ENCODE results near the gene GASK1A.
"Not testable (repeated sequence)": the region's sequence is repeated elsewhere in the genome, so short reads cannot be mapped to it uniquely, and the experiment has no call there.

The GASK1A gene

GRCh38 chr3:42963269-42963668, 15.8 kb upstream of the GASK1A start:
- Histone ChIP-seq H3K27me3 (ENCODE audit: control insufficient read depth, insufficient read depth, low read length) (no peaks in the 10 kb centered on the region), H3K27ac (ENCODE audit: low read depth, low read length) (no peak overlapping the region), H3K9ac (ENCODE audit: low read length) (no peak overlapping the region), H3K36me3 (ENCODE audit: control insufficient read depth, insufficient read depth, low read length) (no peaks in the 10 kb centered on the region), H3K4me3 (ENCODE audit: low read length) (no peak overlapping the region), H3K4me1 (ENCODE audit: control insufficient read depth, insufficient read depth, low read length) (no peaks in the 10 kb centered on the region)

DNA sequence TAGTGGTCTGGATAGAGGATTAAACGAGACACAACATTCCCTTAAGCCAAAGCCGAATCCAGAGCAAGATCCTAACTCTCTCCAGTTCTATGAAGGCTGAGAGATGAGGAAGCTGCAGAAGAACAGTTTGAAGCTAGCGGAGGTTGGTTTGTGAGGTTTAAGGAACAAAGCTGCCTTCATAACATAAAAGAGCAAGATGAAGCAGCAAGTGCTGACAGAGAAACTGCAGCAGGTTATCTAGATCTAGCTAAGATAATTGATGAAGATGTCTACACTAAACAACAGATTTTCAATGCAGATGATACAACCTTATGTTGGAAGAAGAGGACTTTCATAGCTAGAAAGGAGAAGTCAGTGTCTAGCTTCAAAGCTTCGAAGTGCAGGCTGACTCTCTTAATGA, 14.8 kb upstream of the GASK1A start:
- H3K36me3 ChIP-seq (ENCODE audit: control insufficient read depth, insufficient read depth, low read length) = no peaks in the 10 kb centered on the region
- no peak overlapping the region for H3K27ac ChIP-seq (ENCODE audit: low read depth, low read length)
- no peak overlapping the region for H3K9ac ChIP-seq (ENCODE audit: low read length)
- no peak overlapping the region for H3K4me3 ChIP-seq (ENCODE audit: low read length)
- H3K27me3 ChIP-seq (ENCODE audit: control insufficient read depth, insufficient read depth, low read length) = no peaks in the 10 kb centered on the region
- no peaks in the 10 kb centered on the region for H3K4me1 ChIP-seq (ENCODE audit: control insufficient read depth, insufficient read depth, low read length)

DNA sequence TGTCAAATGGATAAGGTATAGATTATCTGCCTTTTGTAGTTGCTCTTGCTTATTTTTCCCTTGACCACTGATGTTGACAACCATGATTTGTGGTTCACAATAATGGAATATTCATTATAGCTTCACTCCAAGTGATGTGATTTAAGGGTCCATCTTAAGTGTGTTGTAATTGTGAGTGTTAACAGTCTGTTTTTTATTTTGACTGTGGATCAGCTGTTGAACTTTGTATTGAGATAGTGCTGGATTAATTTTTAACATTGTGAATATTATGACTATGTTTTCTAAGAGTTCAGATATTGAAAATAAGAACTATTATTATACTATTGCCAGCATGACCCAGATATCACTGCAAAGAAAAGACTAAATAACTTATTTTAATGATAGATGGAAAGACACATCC, 8.6 kb upstream of the GASK1A start:
- Histone ChIP-seq H3K27ac (ENCODE audit: low read depth, low read length) (no peak overlapping the region), H3K4me1 (ENCODE audit: control insufficient read depth, insufficient read depth, low read length) (no peaks in the 10 kb centered on the region), H3K4me3 (ENCODE audit: low read length) (no peak overlapping the region), H3K9ac (ENCODE audit: low read length) (no peak overlapping the region), H3K36me3 (ENCODE audit: control insufficient read depth, insufficient read depth, low read length) (no peaks in the 10 kb centered on the region), H3K27me3 (ENCODE audit: control insufficient read depth, insufficient read depth, low read length) (no peaks in the 10 kb centered on the region)

DNA sequence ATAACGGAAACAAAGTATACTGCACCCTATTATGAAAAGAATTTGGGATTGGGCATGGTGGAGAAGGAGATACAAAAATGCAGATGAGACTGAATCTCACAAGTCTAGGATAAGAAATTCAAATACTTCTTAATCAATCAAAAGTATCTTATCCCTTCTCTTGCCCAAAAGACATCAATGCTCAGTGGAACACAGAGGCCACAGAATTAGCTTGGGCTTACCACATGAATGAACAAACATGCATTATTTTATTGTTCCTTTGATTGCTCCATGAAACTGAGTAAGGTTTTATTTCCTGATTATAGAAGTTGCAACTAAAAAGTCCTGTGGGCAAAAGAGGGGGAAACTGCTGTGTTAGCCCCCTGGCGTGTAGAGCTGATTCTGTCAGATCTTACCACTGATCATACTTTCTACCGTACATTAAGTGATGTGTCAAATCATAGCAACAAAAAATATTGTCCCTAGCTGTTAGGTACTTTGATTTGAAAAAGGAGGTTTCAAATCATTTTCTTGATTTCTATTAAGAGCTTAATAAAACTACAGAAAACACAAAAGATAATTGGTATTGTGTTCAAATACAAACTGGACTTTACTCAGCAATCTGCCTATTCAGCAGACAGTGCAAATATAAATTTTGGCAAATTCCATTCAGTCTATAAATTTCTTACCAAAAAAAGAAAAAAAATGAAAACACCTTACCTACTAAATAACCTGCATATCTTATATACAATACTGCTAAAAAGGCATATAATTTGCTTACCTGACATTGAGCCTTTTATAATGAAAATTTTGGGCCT, 7.9 kb upstream of the GASK1A start:
- Histone ChIP-seq H3K4me3 (ENCODE audit: low read length) (no peak overlapping the region), H3K27ac (ENCODE audit: low read depth, low read length) (no peak overlapping the region), H3K9ac (ENCODE audit: low read length) (no peak overlapping the region), H3K27me3 (ENCODE audit: control insufficient read depth, insufficient read depth, low read length) (no peaks in the 10 kb centered on the region), H3K36me3 (ENCODE audit: control insufficient read depth, insufficient read depth, low read length) (no peaks in the 10 kb centered on the region), H3K4me1 (ENCODE audit: control insufficient read depth, insufficient read depth, low read length) (no peaks in the 10 kb centered on the region)

DNA sequence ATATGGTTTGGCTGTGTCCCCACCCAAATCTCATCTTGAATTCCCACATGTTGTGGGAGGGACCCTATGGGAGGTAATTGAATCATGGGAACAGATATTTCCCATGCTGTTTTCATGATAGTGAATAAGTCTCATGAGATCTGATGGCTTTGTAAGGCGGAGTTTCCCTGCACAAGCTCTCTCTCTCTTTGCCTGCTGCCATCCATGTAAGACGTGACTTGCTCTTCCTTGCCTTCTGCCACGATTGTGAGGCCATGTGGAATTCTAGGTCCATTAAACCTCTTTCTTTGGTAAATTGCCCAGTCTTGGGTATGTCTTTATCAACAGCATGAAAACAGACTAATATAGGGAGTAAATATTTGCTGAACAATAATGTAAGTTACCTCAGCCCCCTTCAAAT, 4.2 kb upstream of the GASK1A start:
- not testable (repeated sequence) for H3K27ac ChIP-seq (ENCODE audit: low read depth, low read length); H3K4me1 ChIP-seq (ENCODE audit: control insufficient read depth, insufficient read depth, low read length); H3K27me3 ChIP-seq (ENCODE audit: control insufficient read depth, insufficient read depth, low read length); H3K9ac ChIP-seq (ENCODE audit: low read length); H3K36me3 ChIP-seq (ENCODE audit: control insufficient read depth, insufficient read depth, low read length); H3K4me3 ChIP-seq (ENCODE audit: low read length)

GRCh38 chr3:42975456-42975855, 3.7 kb upstream of the GASK1A start:
- no peak overlapping the region for H3K4me3 ChIP-seq (ENCODE audit: low read length)
- H3K36me3 ChIP-seq (ENCODE audit: control insufficient read depth, insufficient read depth, low read length) = no peaks in the 10 kb centered on the region
- H3K4me1 ChIP-seq (ENCODE audit: control insufficient read depth, insufficient read depth, low read length) = peaks cover 6% of the 10 kb centered on the region
- no peak overlapping the region for H3K27ac ChIP-seq (ENCODE audit: low read depth, low read length)
- no peak overlapping the region for H3K9ac ChIP-seq (ENCODE audit: low read length)
- H3K27me3 ChIP-seq (ENCODE audit: control insufficient read depth, insufficient read depth, low read length) = peaks cover 1% of the 10 kb centered on the region

GRCh38 chr3:42975955-42976354, 3.2 kb upstream of the GASK1A start:
- Histone ChIP-seq H3K36me3 (ENCODE audit: control insufficient read depth, insufficient read depth, low read length) (no peaks in the 10 kb centered on the region), H3K27me3 (ENCODE audit: control insufficient read depth, insufficient read depth, low read length) (peaks cover 1% of the 10 kb centered on the region), H3K27ac (ENCODE audit: low read depth, low read length) (no peak overlapping the region), H3K9ac (ENCODE audit: low read length) (no peak overlapping the region), H3K4me3 (ENCODE audit: low read length) (no peak overlapping the region), H3K4me1 (ENCODE audit: control insufficient read depth, insufficient read depth, low read length) (peaks cover 6% of the 10 kb centered on the region)

GRCh38 chr3:42980209-42980608, 1.1 kb downstream of the GASK1A start:
- peaks cover 6% of the 10 kb centered on the region for H3K4me1 ChIP-seq (ENCODE audit: control insufficient read depth, insufficient read depth, low read length)
- no peak overlapping the region for H3K9ac ChIP-seq (ENCODE audit: low read length)
- no peaks in the 10 kb centered on the region for H3K36me3 ChIP-seq (ENCODE audit: control insufficient read depth, insufficient read depth, low read length)
- H3K27ac ChIP-seq (ENCODE audit: low read depth, low read length) = no peak overlapping the region
- H3K27me3 ChIP-seq (ENCODE audit: control insufficient read depth, insufficient read depth, low read length) = peaks cover 1% of the 10 kb centered on the region
- peak overlapping the region; percentile 57 for H3K4me3 ChIP-seq (ENCODE audit: low read length)

- Histone ChIP-seq H3K36me3 (ENCODE audit: control insufficient read depth, insufficient read depth, low read length) (no peaks in the 10 kb centered on the region), H3K27me3 (ENCODE audit: control insufficient read depth, insufficient read depth, low read length) (peaks cover 1% of the 10 kb centered on the region), H3K4me1 (ENCODE audit: control insufficient read depth, insufficient read depth, low read length) (peaks cover 6% of the 10 kb centered on the region), H3K9ac (ENCODE audit: low read length) (no peak overlapping the region), H3K27ac (ENCODE audit: low read depth, low read length) (no peak overlapping the region), H3K4me3 (ENCODE audit: low read length) (no peak overlapping the region)
Observed at GRCh38 chr3:42980909-42981308, 1.8 kb downstream of the GASK1A start.

GRCh38 chr3:42982645-42983412, 3.7 kb downstream of the GASK1A start:
- no peak overlapping the region for H3K27ac ChIP-seq (ENCODE audit: low read depth, low read length)
- H3K4me1 ChIP-seq (ENCODE audit: control insufficient read depth, insufficient read depth, low read length) = peaks cover 6% of the 10 kb centered on the region
- H3K4me3 ChIP-seq (ENCODE audit: low read length) = no peak overlapping the region
- H3K9ac ChIP-seq (ENCODE audit: low read length) = no peak overlapping the region
- H3K36me3 ChIP-seq (ENCODE audit: control insufficient read depth, insufficient read depth, low read length) = no peaks in the 10 kb centered on the region
- peaks cover 1% of the 10 kb centered on the region for H3K27me3 ChIP-seq (ENCODE audit: control insufficient read depth, insufficient read depth, low read length)

- Histone ChIP-seq H3K36me3 (ENCODE audit: control insufficient read depth, insufficient read depth, low read length) (no peaks in the 10 kb centered on the region), H3K9ac (ENCODE audit: low read length) (no peak overlapping the region), H3K27me3 (ENCODE audit: control insufficient read depth, insufficient read depth, low read length) (peaks cover 1% of the 10 kb centered on the region), H3K27ac (ENCODE audit: low read depth, low read length) (no peak overlapping the region), H3K4me3 (ENCODE audit: low read length) (no peak overlapping the region), H3K4me1 (ENCODE audit: control insufficient read depth, insufficient read depth, low read length) (peaks cover 3% of the 10 kb centered on the region)
Observed at GRCh38 chr3:42983927-42984326, 4.8 kb downstream of the GASK1A start.

- Histone ChIP-seq H3K9ac (ENCODE audit: low read length) (no peak overlapping the region), H3K27me3 (ENCODE audit: control insufficient read depth, insufficient read depth, low read length) (peaks cover 1% of the 10 kb centered on the region), H3K4me3 (ENCODE audit: low read length) (no peak overlapping the region), H3K27ac (ENCODE audit: low read depth, low read length) (no peak overlapping the region), H3K4me1 (ENCODE audit: control insufficient read depth, insufficient read depth, low read length) (peaks cover 3% of the 10 kb centered on the region), H3K36me3 (ENCODE audit: control insufficient read depth, insufficient read depth, low read length) (no peaks in the 10 kb centered on the region)
Observed at GRCh38 chr3:42984701-42985100, 5.6 kb downstream of the GASK1A start.

DNA sequence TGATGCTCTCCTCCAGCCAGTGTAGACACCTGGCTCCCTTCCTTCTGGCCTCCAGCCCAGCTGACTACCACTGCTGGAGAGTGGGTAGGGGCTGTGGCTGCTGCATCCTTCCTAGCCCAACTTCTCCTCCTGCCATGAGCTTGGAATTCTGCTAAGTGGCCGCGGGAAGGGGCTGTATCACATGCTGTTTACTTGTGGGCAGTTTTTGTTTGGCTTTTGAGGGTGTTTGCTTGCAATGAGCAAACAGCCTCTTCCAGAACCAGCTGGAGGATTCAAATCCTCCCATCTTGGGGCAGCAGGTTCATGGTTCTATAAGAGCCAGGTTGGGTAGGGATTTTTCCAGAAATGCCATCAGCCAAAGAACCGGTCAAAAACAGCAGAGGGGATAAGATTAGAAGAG, 9.0 kb downstream of the GASK1A start:
- no peak overlapping the region for H3K4me3 ChIP-seq (ENCODE audit: low read length)
- no peaks in the 10 kb centered on the region for H3K4me1 ChIP-seq (ENCODE audit: control insufficient read depth, insufficient read depth, low read length)
- H3K27ac ChIP-seq (ENCODE audit: low read depth, low read length) = no peak overlapping the region
- no peaks in the 10 kb centered on the region for H3K36me3 ChIP-seq (ENCODE audit: control insufficient read depth, insufficient read depth, low read length)
- H3K27me3 ChIP-seq (ENCODE audit: control insufficient read depth, insufficient read depth, low read length) = no peaks in the 10 kb centered on the region
- H3K9ac ChIP-seq (ENCODE audit: low read length) = no peak overlapping the region

All from rectal smooth muscle tissue (tissue), 1 donor.